Activated T-cell treated with anti-CD3 and anti-CD28 coated beads for 48 hours (primary cell): Measurements from ENCODE around the gene FDX2.

Source experiments
- DNase-seq: peaks from one replicate; pipeline ENCODE4 v3.0.0-alpha.2; 2020; ENCODE audit warnings: low read depth

FDX2 gene

GRCh38 chr19:10299545-10300458, 16.0 kb downstream of the FDX2 start:
- no peak for DNase-seq

GRCh38 chr19:10295847-10296591, 19.8 kb downstream of the FDX2 start:
- no peak for DNase-seq

GRCh38 chr19:10295305-10295846, 20.4 kb downstream of the FDX2 start:
- no peak for DNase-seq

- DNase-seq = no peak
These were observed 21.5 kb downstream of the FDX2 start for GRCh38 chr19:10294368-10294697.

- no peak for DNase-seq
These were observed 22.0 kb downstream of the FDX2 start for GRCh38 chr19:10293637-10294367.

GRCh38 chr19:10292789-10293636, 22.8 kb downstream of the FDX2 start:
- DNase-seq = no peak

- DNase-seq = peak; percentile 77
These were observed 23.5 kb downstream of the FDX2 start for GRCh38 chr19:10292206-10292788.

GRCh38 chr19:10291554-10292205, 24.1 kb downstream of the FDX2 start:
- no peak for DNase-seq

- DNase-seq = no peak
These were observed 24.8 kb downstream of the FDX2 start for GRCh38 chr19:10290876-10291553.

- no peak for DNase-seq
These were observed 25.4 kb downstream of the FDX2 start for GRCh38 chr19:10290357-10290875.

- DNase-seq = no peak
These were observed 25.9 kb downstream of the FDX2 start, which contains the start of gene ICAM5 for GRCh38 chr19:10289836-10290356. TSS of gene ICAM5 (plus strand) at chr19:10289952. CDS start at chr19:10290044, 92 bp downstream.

GRCh38 chr19:10289167-10289835, 26.5 kb downstream of the FDX2 start:
- DNase-seq = peak; percentile 72

GRCh38 chr19:10288662-10289166, 27.1 kb downstream of the FDX2 start:
- DNase-seq = no peak

GRCh38 chr19:10286803-10287737, 28.7 kb downstream of the FDX2 start, which contains the start of gene ICAM4:
TSS of gene ICAM4 (plus strand) at chr19:10286955. CDS start at chr19:10287013, 58 bp downstream.
- no peak for DNase-seq

GRCh38 chr19:10285393-10285792, 30.4 kb downstream of the FDX2 start:
- no peak for DNase-seq

GRCh38 chr19:10284960-10285278, 30.9 kb downstream of the FDX2 start:
- no peak for DNase-seq
